Measurements from ENCODE around the gene RPL5. TPM values are rescaled to one million over a fixed set of nuclear protein-coding genes. Genes with fewer than 3 reads are reported as not detected.

RPL5 gene
- total RNA-seq, 1 donor from 2014 or later = 1,556 TPM

DNA sequence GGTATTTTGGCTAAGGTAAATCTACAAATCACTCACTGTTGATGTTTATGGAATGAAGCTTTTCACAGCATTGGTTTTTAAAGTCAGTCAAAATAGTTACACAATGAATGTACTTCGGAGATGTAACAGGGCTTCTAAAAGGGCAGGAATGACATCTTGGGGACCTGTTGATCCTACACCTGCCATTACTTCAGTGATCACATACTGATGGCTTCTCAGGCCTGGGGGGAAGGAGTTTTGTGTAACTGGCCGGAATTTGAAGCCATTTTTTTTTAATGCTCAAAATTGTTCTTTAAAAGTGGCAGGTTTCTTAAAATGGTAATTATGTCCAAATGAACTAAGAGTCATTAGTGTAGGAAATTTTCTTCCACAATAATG is 11.2 kb downstream of the RPL5 start:
- H3K9me3 Mint-ChIP-seq = no peaks in the 10 kb centered on the region
- no peak overlapping the region for H3K4me3 Mint-ChIP-seq
- peaks cover 45% of the 10 kb centered on the region for H3K36me3 Mint-ChIP-seq
- H3K27ac Mint-ChIP-seq = peak overlapping the region; percentile 77
- no peak for TF ChIP-seq CTCF (IDR thresholded peaks at IDR 0.05; ENCODE audit: unreplicated experiment)
- DNase-seq (ENCODE audit: low spot score in 2 of 2, unreplicated experiment in 2 of 2) = no peak
- H3K4me1 Mint-ChIP-seq = peaks cover 12% of the 10 kb centered on the region
- no peaks in the 10 kb centered on the region for H3K27me3 Mint-ChIP-seq (ENCODE audit: low read depth)

DNA sequence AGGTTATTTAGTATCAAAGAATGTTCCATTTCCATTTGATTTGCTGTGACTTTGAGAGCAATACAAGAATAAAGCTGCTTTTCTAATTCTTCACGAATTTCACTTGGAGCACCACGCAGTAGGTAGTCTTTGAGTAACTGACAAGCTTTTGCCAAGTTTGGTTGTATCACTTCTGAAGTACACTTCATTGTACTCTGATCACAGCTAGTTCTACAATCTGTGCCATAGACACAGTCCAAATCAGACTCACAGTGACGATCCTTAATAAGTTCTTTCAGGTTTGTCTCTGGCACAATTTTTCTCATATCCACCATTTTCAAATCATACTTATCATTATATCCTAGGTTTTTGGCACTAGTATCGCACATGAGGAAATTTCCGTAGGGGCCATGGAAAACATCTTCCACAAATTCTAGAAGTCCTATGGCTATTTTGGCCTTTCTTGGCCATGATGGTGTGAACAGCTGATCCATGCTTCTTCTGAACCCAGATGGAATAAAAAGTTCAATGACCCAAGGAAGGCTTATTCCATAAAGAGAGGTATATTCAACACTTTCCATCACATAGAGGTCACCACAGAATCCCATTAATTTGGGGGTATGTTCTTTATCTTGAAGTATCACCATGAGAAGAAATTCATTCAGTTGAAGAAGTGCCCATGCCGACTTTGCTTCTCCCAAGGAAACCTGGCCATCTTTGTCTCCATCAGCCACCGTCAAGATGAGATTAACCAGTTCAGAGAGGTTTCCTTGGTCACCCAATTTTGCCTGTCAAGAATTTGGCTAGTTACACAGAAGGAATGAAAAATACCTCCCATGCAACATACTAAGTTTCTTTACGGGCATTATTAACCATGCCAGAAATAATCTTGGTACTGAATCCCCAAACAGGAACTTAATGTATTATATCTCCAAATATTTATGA is 11.9 kb downstream of the RPL5 start:
- Mint-ChIP-seq H3K36me3 (peaks cover 40% of the 10 kb centered on the region), H3K4me1 (peaks cover 11% of the 10 kb centered on the region), H3K9me3 (no peaks in the 10 kb centered on the region), H3K4me3 (no peak overlapping the region), H3K27ac (peak overlapping the region; percentile 9), H3K27me3 (ENCODE audit: low read depth) (no peaks in the 10 kb centered on the region)
- DNase-seq (ENCODE audit: low spot score in 2 of 2, unreplicated experiment in 2 of 2) = no peak
- TF ChIP-seq CTCF (IDR thresholded peaks at IDR 0.05; ENCODE audit: unreplicated experiment) = no peak

DNA sequence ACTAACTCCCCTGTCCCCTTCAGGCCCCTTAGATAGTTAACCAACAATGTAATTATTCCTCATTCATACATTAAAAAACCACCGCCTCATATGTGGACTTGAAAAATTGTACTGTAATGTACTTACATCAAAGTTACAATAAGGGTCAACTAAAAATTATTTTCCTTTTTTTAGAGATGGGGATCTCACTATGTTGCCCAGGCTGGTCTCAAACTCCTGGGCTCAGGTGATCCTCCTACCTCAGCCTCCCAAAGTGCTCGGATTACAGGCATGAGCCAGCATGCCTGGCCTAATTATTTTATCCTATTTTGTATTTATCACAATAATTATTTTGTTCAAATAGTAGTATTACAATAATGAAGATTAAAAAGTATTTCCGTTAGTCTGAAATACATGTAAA is 12.6 kb downstream of the RPL5 start:
- DNase-seq (ENCODE audit: low spot score in 2 of 2, unreplicated experiment in 2 of 2) = no peak
- no peak for TF ChIP-seq CTCF (IDR thresholded peaks at IDR 0.05; ENCODE audit: unreplicated experiment)
- Mint-ChIP-seq H3K4me3 (no peak overlapping the region), H3K27ac (no peak overlapping the region), H3K4me1 (peaks cover 9% of the 10 kb centered on the region), H3K36me3 (peaks cover 39% of the 10 kb centered on the region), H3K9me3 (no peaks in the 10 kb centered on the region), H3K27me3 (ENCODE audit: low read depth) (no peaks in the 10 kb centered on the region)

- no peak for DNase-seq (ENCODE audit: low spot score in 2 of 2, unreplicated experiment in 2 of 2)
- peaks cover 3% of the 10 kb centered on the region for H3K4me1 Mint-ChIP-seq
- peaks cover 31% of the 10 kb centered on the region for H3K36me3 Mint-ChIP-seq
- no peaks in the 10 kb centered on the region for H3K9me3 Mint-ChIP-seq
- no peak overlapping the region for H3K27ac Mint-ChIP-seq
- no peak for TF ChIP-seq CTCF (IDR thresholded peaks at IDR 0.05; ENCODE audit: unreplicated experiment)
- H3K27me3 Mint-ChIP-seq (ENCODE audit: low read depth) = no peaks in the 10 kb centered on the region
- no peak overlapping the region for H3K4me3 Mint-ChIP-seq
Measured at GRCh38 chr1:92845908-92846307, 14.1 kb downstream of the RPL5 start.

GRCh38 chr1:92848201-92848600 is 16.4 kb downstream of the RPL5 start:
- Mint-ChIP-seq H3K27me3 (ENCODE audit: low read depth) (no peaks in the 10 kb centered on the region), H3K4me1 (peaks cover 13% of the 10 kb centered on the region), H3K4me3 (no peak overlapping the region), H3K27ac (no peak overlapping the region), H3K36me3 (peaks cover 19% of the 10 kb centered on the region), H3K9me3 (no peaks in the 10 kb centered on the region)
- TF ChIP-seq CTCF (IDR thresholded peaks at IDR 0.05; ENCODE audit: unreplicated experiment) = no peak
- DNase-seq (ENCODE audit: low spot score in 2 of 2, unreplicated experiment in 2 of 2) = no peak

Data from mesothelial cell of epicardium (in vitro differentiated cells).